Astrocyte (in vitro differentiated cells and primary cell): ENCODE results near the gene ZSCAN9.

ENCODE experiments used
- EZH2 ChIP-seq: IDR thresholded peaks from 2 replicates; pipeline ENCODE4 v1.6.1; 2012; ENCODE audit warnings: mild to moderate bottlenecking, low read length, inconsistent platforms; ENCODE audit not compliant: insufficient read depth
- TF ChIP-seq, protein P1 (sequence below): IDR thresholded peaks from 2 replicates; pipeline ENCODE4 v1.5.1; 2011; ENCODE audit warnings: low read depth, mild to moderate bottlenecking, inconsistent platforms, low read length, moderate library complexity; ENCODE audit not compliant: insufficient read depth

- TF ChIP-seq, protein P1, sequence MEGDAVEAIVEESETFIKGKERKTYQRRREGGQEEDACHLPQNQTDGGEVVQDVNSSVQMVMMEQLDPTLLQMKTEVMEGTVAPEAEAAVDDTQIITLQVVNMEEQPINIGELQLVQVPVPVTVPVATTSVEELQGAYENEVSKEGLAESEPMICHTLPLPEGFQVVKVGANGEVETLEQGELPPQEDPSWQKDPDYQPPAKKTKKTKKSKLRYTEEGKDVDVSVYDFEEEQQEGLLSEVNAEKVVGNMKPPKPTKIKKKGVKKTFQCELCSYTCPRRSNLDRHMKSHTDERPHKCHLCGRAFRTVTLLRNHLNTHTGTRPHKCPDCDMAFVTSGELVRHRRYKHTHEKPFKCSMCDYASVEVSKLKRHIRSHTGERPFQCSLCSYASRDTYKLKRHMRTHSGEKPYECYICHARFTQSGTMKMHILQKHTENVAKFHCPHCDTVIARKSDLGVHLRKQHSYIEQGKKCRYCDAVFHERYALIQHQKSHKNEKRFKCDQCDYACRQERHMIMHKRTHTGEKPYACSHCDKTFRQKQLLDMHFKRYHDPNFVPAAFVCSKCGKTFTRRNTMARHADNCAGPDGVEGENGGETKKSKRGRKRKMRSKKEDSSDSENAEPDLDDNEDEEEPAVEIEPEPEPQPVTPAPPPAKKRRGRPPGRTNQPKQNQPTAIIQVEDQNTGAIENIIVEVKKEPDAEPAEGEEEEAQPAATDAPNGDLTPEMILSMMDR, result no peak
- no peak for TF ChIP-seq EZH2
Observed at GRCh38 chr6:28252009-28252975, 27.2 kb downstream of the ZSCAN9 start, which contains the start of gene ZKSCAN4.
